HFFc6 (cell line): ENCODE measurements around the gene PPP1R12B. TPM values are rescaled to one million over a fixed set of nuclear protein-coding genes. Genes with fewer than 3 reads are reported as not detected.

Source experiments
- DNase-seq: peaks from one replicate; pipeline ENCODE4 v3.0.0-alpha.2; 2018
- H3K27ac Mint-ChIP-seq: 2 replicates; pipeline ENCODE4 v1.8.0; 2020; ENCODE audit warnings: mild to moderate bottlenecking, mixed read lengths
- H3K27me3 Mint-ChIP-seq: 2 replicates; pipeline ENCODE4 v1.8.0; 2021; ENCODE audit warnings: mild to moderate bottlenecking, moderate library complexity, mixed read lengths; ENCODE audit not compliant: insufficient read depth
- H3K36me3 Mint-ChIP-seq: 2 replicates; pipeline ENCODE4 v1.8.0; 2021; ENCODE audit warnings: low read depth, mixed read lengths
- H3K4me1 Mint-ChIP-seq: 2 replicates; pipeline ENCODE4 v1.8.0; 2020; ENCODE audit warnings: low read depth, mixed read lengths
- H3K4me3 Mint-ChIP-seq: 2 replicates; pipeline ENCODE4 v1.8.0; 2020; ENCODE audit warnings: mild to moderate bottlenecking, moderate library complexity, mixed read lengths
- H3K9me3 Mint-ChIP-seq: 2 replicates; pipeline ENCODE4 v1.8.0; 2020; ENCODE audit warnings: mild to moderate bottlenecking, mixed read lengths
- total RNA-seq, 6 experiments: library from RNA; stranded (reverse); fragmentation: NEBNext Ultra II Directional; extraction: Animal tissue kit (Norgen Biotek cat#: 25700); gene quantifications; 2 replicates in 1 of 6; 3 replicates in 5 of 6; pipeline ENCODE4 v1.2.3, GENCODE V29; 2021
- TF ChIP-seq, protein P1 (sequence below): fragments of 200-600 bp; sonication (generic); IDR thresholded peaks from 2 replicates; pipeline ENCODE4 v1.5.0; 2021; ENCODE audit warnings: antibody characterized with exemption, mild to moderate bottlenecking

Gene PPP1R12B
- total RNA-seq, 6 experiments from 2014 or later, result 5.3 to 9.9 (median 6.9) TPM

DNA sequence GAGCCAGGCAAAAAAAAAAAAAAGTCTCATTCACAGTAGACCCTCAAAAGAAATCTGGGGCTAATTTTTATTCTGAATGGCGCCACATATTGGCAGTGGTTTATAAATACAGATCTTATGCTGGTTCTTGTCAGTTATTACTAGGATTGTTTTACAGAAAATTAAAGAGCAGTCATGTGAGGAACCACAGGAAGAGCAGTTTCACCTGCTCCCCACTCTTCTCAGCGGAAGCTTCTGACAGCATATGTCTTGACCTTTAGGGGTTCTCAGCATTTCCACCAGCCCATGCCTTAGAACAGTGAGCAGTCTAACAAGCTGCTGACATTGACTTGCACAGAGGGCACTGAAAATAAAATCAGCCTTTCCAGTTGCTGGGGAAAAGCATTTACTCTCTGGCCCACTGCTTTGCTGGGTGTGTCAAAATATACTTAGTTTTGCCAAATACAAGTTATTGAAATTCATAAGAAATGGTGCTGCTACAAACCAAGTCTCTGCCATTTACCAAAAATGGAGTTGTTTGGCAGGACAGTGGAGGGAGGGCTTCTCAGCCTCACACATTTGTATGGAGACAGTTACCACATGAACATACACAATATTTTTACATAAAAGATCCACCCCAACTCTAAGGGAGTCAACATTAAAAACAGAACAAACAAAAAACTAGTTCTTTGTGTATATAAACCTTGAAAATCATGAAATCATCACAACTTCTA is 217.5 kb downstream of the PPP1R12B start:
- TF ChIP-seq, protein P1, sequence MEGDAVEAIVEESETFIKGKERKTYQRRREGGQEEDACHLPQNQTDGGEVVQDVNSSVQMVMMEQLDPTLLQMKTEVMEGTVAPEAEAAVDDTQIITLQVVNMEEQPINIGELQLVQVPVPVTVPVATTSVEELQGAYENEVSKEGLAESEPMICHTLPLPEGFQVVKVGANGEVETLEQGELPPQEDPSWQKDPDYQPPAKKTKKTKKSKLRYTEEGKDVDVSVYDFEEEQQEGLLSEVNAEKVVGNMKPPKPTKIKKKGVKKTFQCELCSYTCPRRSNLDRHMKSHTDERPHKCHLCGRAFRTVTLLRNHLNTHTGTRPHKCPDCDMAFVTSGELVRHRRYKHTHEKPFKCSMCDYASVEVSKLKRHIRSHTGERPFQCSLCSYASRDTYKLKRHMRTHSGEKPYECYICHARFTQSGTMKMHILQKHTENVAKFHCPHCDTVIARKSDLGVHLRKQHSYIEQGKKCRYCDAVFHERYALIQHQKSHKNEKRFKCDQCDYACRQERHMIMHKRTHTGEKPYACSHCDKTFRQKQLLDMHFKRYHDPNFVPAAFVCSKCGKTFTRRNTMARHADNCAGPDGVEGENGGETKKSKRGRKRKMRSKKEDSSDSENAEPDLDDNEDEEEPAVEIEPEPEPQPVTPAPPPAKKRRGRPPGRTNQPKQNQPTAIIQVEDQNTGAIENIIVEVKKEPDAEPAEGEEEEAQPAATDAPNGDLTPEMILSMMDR, result peak; percentile 27; the same call in 1 of the 2 replicates
- H3K9me3 Mint-ChIP-seq, result no peaks in the 10 kb centered on the region
- no peaks in the 10 kb centered on the region; the same call in 1 of the 2 replicates for H3K36me3 Mint-ChIP-seq
- H3K27me3 Mint-ChIP-seq, result no peaks in the 10 kb centered on the region; the same call in 1 of the 2 replicates
- no peak overlapping the region for H3K27ac Mint-ChIP-seq
- DNase-seq, result no peak
- peaks cover 31% of the 10 kb centered on the region for H3K4me1 Mint-ChIP-seq
- no peak overlapping the region for H3K4me3 Mint-ChIP-seq

DNA sequence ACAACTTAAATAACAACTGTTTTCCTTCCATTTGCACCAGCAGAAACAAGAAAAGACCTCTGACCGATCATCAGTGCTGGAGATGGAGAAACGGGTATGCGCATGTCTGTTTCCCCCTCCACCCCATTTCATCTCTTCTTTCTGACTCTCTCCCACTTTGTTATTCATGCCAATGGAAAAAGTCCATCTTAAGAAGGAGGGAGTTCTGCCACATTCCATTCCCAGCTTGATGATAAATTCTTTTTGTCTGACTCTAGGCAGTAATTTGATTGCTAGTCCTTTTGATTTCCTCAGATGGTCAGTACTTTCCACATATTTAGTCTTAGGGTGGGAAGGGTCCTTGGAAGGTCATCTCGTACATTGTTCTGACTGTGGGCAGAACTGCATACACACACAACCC is 219.2 kb downstream of the PPP1R12B start:
- Mint-ChIP-seq H3K27ac (peak overlapping the region; percentile 68), H3K9me3 (no peaks in the 10 kb centered on the region), H3K36me3 (no peaks in the 10 kb centered on the region; the same call in 1 of the 2 replicates), H3K4me1 (peaks cover 33% of the 10 kb centered on the region), H3K4me3 (peak overlapping the region; percentile 2; the same call in 1 of the 2 replicates), H3K27me3 (no peaks in the 10 kb centered on the region; the same call in 1 of the 2 replicates)
- TF ChIP-seq, protein P1, result no peak
- peak; percentile 28 for DNase-seq

DNA sequence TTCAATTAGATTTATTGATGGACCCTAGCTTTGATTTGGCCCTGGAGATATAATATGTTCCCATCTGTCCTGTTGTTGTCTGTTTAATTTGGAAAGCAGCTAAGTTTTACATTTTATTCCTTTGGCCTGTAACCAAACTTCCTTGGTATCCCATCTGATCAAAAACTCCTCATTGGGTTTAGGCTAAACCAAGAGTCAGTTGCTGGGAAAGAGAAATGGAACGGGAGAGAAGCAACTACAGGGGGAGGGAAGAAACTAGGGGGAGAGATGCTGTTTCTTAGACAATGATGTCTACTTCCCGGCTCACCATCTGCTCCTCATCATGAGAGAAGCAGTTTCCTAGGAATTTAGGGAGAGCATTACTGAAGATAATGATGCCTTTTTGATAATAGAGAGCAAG is 219.9 kb downstream of the PPP1R12B start:
- Mint-ChIP-seq H3K27me3 (no peaks in the 10 kb centered on the region; the same call in 1 of the 2 replicates), H3K27ac (peak overlapping the region; percentile 68)
- DNase-seq, result no peak

DNA sequence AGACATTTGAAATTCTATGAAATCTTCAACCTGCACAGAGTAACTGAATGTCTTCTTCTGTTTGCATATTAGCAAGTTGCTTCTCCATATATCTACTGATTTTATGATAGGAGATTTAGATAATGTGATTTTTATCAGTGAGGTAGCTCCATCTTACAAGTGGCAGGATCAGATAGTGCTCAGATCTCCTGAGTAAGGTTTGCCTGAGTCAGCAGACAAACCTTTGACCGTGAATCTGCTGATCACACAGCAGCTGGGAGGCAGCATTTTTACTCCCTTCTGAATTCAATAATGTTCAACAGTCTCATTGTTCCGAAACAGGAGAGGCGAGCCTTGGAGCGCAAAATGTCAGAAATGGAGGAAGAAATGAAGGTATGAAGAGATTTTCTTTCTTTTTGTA is 220.3 kb downstream of the PPP1R12B start:
- H3K27ac Mint-ChIP-seq, result peak overlapping the region; percentile 68
- no peaks in the 10 kb centered on the region; the same call in 1 of the 2 replicates for H3K36me3 Mint-ChIP-seq
- peaks cover 42% of the 10 kb centered on the region for H3K4me1 Mint-ChIP-seq
- no peaks in the 10 kb centered on the region; the same call in 1 of the 2 replicates for H3K27me3 Mint-ChIP-seq
- H3K9me3 Mint-ChIP-seq, result no peaks in the 10 kb centered on the region
- TF ChIP-seq, protein P1, result no peak
- no peak overlapping the region for H3K4me3 Mint-ChIP-seq
- no peak for DNase-seq

More for the DNA sequence above, 219.9 kb downstream of the PPP1R12B start:
- Mint-ChIP-seq H3K9me3 (no peaks in the 10 kb centered on the region), H3K36me3 (no peaks in the 10 kb centered on the region; the same call in 1 of the 2 replicates), H3K4me1 (peaks cover 40% of the 10 kb centered on the region), H3K4me3 (0 out of 2 replicates have a peak overlapping the region, but pooled peaks have one; percentile 12)
- TF ChIP-seq, protein P1, result no peak

DNA sequence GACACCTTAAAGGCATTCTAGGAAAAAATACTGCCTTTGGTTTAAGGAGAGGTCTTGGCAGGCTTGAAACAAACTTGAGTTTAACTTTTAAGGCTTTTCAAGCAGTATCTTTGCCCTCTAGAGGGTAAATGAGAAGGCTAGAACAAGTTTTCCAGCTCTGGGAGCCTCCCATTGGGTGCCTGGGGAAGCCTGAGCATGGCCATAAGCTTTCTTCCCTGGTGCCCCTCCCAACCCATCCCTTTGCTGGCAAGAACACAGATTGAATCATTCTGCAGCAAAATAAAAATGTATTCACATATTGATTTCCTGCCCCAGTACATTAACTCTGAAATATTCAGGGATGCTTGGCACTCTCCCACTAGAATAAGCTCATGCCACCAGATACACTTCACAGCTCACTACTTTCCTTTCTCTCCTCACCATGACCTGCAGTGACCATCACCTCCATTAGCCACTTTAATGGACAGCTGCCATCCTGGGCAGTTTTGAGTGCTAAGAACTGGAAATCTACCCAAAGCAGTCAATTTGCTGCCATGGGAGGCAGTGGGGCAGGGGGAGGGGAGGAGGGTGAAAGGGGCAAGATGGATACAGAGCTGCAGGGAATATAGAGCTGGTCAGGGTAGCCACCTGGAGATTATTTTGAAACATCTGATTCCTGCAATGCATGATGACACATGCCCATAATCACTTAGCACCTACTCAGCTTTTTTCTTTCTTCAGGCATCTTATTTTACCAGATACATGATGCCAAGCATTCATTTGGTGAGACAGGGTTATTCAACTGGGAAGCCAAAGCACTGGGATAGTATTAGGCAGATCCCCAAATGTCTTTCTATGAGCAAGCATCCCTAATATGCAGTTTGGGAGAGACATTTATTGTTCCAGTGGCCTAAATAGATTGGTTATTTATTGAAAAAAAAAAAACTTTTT is 221.2 kb downstream of the PPP1R12B start:
- Mint-ChIP-seq H3K4me1 (peaks cover 47% of the 10 kb centered on the region), H3K27ac (peak overlapping the region; percentile 68), H3K27me3 (no peaks in the 10 kb centered on the region; the same call in 1 of the 2 replicates), H3K4me3 (no peak overlapping the region), H3K36me3 (no peaks in the 10 kb centered on the region; the same call in 1 of the 2 replicates), H3K9me3 (no peaks in the 10 kb centered on the region)
- no peak for DNase-seq
- TF ChIP-seq, protein P1, result no peak
